Progenitor cell of endocrine pancreas (in vitro differentiated cells): ENCODE data around the gene CCSER1. TPM values are rescaled to one million over a fixed set of nuclear protein-coding genes. Genes with fewer than 3 reads are reported as not detected.

Experiments
- DNase-seq: peaks from one replicate; pipeline ENCODE4 v3.0.0; 2021; ENCODE audit warnings: low spot score; ENCODE audit not compliant: unreplicated experiment
- H3K27ac Mint-ChIP-seq: 2 replicates; pipeline ENCODE4 v1.8.0; 2021; ENCODE audit warnings: mild to moderate bottlenecking, moderate library complexity, mixed read lengths
- H3K27me3 Mint-ChIP-seq: 2 replicates; pipeline ENCODE4 v1.8.0; 2021; ENCODE audit warnings: mixed read lengths
- H3K36me3 Mint-ChIP-seq: 2 replicates; pipeline ENCODE4 v1.8.0; 2022; ENCODE audit warnings: mixed read lengths; ENCODE audit not compliant: insufficient read depth
- H3K4me1 Mint-ChIP-seq: 2 replicates; pipeline ENCODE4 v1.8.0; 2021; ENCODE audit warnings: low read depth, mixed read lengths
- H3K4me3 Mint-ChIP-seq: 2 replicates; pipeline ENCODE4 v1.8.0; 2021; ENCODE audit warnings: low read depth, mild to moderate bottlenecking, moderate library complexity, mixed read lengths
- H3K9me3 Mint-ChIP-seq: 2 replicates; pipeline ENCODE4 v1.8.0; 2021; ENCODE audit warnings: low read depth, mixed read lengths
- CTCF ChIP-seq: fragments of 200-600 bp; sonication (generic); IDR thresholded peaks from one replicate; pipeline ENCODE4 v1.5.0; 2021; ENCODE audit warnings: antibody characterized with exemption, mild to moderate bottlenecking; ENCODE audit not compliant: unreplicated experiment
- total RNA-seq: library from RNA; stranded (reverse); gene quantifications from 2 replicates; pipeline ENCODE4 v1.2.1, GENCODE V29; 2021

Gene CCSER1
- total RNA-seq, 1 donor from 2014 or later: 11.6 TPM

- H3K27me3 Mint-ChIP-seq: no peaks in the 10 kb centered on the region
- no peaks in the 10 kb centered on the region for H3K36me3 Mint-ChIP-seq
- no peak for TF ChIP-seq CTCF
- DNase-seq: no peak
- H3K4me1 Mint-ChIP-seq: no peaks in the 10 kb centered on the region
- H3K27ac Mint-ChIP-seq: no peak overlapping the region
- no peak overlapping the region for H3K4me3 Mint-ChIP-seq
- peaks cover 2% of the 10 kb centered on the region for H3K9me3 Mint-ChIP-seq
Measured at GRCh38 chr4:90317785-90318184, 190.6 kb downstream of the CCSER1 start.

GRCh38 chr4:90318193-90318592 is 191.0 kb downstream of the CCSER1 start:
- Mint-ChIP-seq H3K36me3 (no peaks in the 10 kb centered on the region), H3K27ac (no peak overlapping the region)
- no peak for DNase-seq

GRCh38 chr4:90328558-90328957 is 201.4 kb downstream of the CCSER1 start:
- DNase-seq: no peak
- Mint-ChIP-seq H3K9me3 (no peaks in the 10 kb centered on the region), H3K36me3 (no peaks in the 10 kb centered on the region), H3K4me3 (no peak overlapping the region), H3K4me1 (no peaks in the 10 kb centered on the region), H3K27ac (no peak overlapping the region), H3K27me3 (no peaks in the 10 kb centered on the region)
- no peak for TF ChIP-seq CTCF

More at GRCh38 chr4:90318193-90318592, 191.0 kb downstream of the CCSER1 start:
- no peak for TF ChIP-seq CTCF
- no peak overlapping the region for H3K4me3 Mint-ChIP-seq
- H3K27me3 Mint-ChIP-seq: no peaks in the 10 kb centered on the region
- peaks cover 2% of the 10 kb centered on the region for H3K9me3 Mint-ChIP-seq
- no peaks in the 10 kb centered on the region for H3K4me1 Mint-ChIP-seq

GRCh38 chr4:90330546-90330945 is 203.4 kb downstream of the CCSER1 start:
- Mint-ChIP-seq H3K36me3 (no peaks in the 10 kb centered on the region), H3K4me3 (no peak overlapping the region), H3K9me3 (no peaks in the 10 kb centered on the region), H3K4me1 (no peaks in the 10 kb centered on the region), H3K27ac (no peak overlapping the region), H3K27me3 (no peaks in the 10 kb centered on the region)
- no peak for TF ChIP-seq CTCF
- DNase-seq: no peak

GRCh38 chr4:90345549-90346215 is 218.5 kb downstream of the CCSER1 start:
- Mint-ChIP-seq H3K9me3 (no peaks in the 10 kb centered on the region), H3K4me1 (no peaks in the 10 kb centered on the region), H3K27ac (no peak overlapping the region), H3K27me3 (no peaks in the 10 kb centered on the region), H3K36me3 (no peaks in the 10 kb centered on the region), H3K4me3 (no peak overlapping the region)
- no peak for DNase-seq
- no peak for TF ChIP-seq CTCF
